WTC11 (cell line): ENCODE data around the gene MAPK11. TPM values are rescaled to one million over a fixed set of nuclear protein-coding genes. Genes with fewer than 3 reads are reported as not detected.
A peak's percentile ranks its signal among the peaks of the same experiment; 100 is the strongest.

Experiments used
- ATAC-seq: fragments of 200-7000 bp; cut with Tn5 transposase; 2 replicates; pipeline ENCODE4 v1.10.0; 2021; ENCODE audit warnings: mild to moderate bottlenecking, moderate library complexity
- CTCF ChIA-PET: fragments of 300-600 bp; sonication (Branson Sonifier 250); formaldehyde crosslinking; loops from one replicate; lab custom pipeline; 2021; ENCODE audit warnings: antibody characterized with exemption; lab: Charles Lee
- POLR2A ChIA-PET: fragments of 350-600 bp; sonication (Branson Sonifier 250); formaldehyde crosslinking; loops from one replicate; lab custom pipeline; 2021; ENCODE audit warnings: antibody characterized with exemption; lab: Charles Lee
- DNase-seq: peaks from one replicate; pipeline ENCODE4 v3.0.0; 2021; ENCODE audit warnings: low spot score
- H3K27ac Mint-ChIP-seq: 2 replicates; pipeline ENCODE4 v1.8.0; 2021; ENCODE audit warnings: mixed read lengths
- H3K27me3 Mint-ChIP-seq: 2 replicates; pipeline ENCODE4 v1.8.0; 2021; ENCODE audit warnings: low read depth, mild to moderate bottlenecking, moderate library complexity, mixed read lengths
- H3K36me3 Mint-ChIP-seq: 2 replicates; pipeline ENCODE4 v1.8.0; 2021; ENCODE audit warnings: mixed read lengths
- H3K4me1 Mint-ChIP-seq: 2 replicates; pipeline ENCODE4 v1.8.0; 2022; ENCODE audit warnings: mixed read lengths
- H3K4me3 Mint-ChIP-seq: 2 replicates; pipeline ENCODE4 v1.8.0; 2021; ENCODE audit warnings: mild to moderate bottlenecking, moderate library complexity, mixed read lengths
- H3K9me3 Mint-ChIP-seq: 2 replicates; pipeline ENCODE4 v1.8.0; 2021; ENCODE audit warnings: mixed read lengths
- JUN ChIP-seq: sonication (generic); formaldehyde crosslinking; IDR thresholded peaks from 2 replicates; pipeline ENCODE4 v1.8.0; 2023; ENCODE audit warnings: mild to moderate bottlenecking, missing genetic modification reagents
- MAX ChIP-seq: sonication (generic); formaldehyde crosslinking; IDR thresholded peaks from 2 replicates; pipeline ENCODE4 v1.8.0; 2022; ENCODE audit warnings: mild to moderate bottlenecking, missing genetic modification reagents
- SP1 ChIP-seq: sonication (generic); formaldehyde crosslinking; conservative IDR thresholded peaks from 2 replicates; pipeline ENCODE4 v1.8.1; 2022; ENCODE audit warnings: missing genetic modification reagents
- USF1 ChIP-seq: sonication (generic); formaldehyde crosslinking; IDR thresholded peaks from 2 replicates; pipeline ENCODE4 v1.8.0; 2022; ENCODE audit warnings: mild to moderate bottlenecking, missing genetic modification reagents
- ZNF138 ChIP-seq: sonication (generic); formaldehyde crosslinking; conservative IDR thresholded peaks from 2 replicates; pipeline ENCODE4 v1.8.1; 2022; ENCODE audit warnings: mild to moderate bottlenecking, moderate library complexity, missing genetic modification reagents
- ZNF263 ChIP-seq: sonication (generic); formaldehyde crosslinking; IDR thresholded peaks from 2 replicates; pipeline ENCODE4 v1.8.1; 2022; ENCODE audit warnings: low read depth, mild to moderate bottlenecking, moderate library complexity, missing genetic modification reagents
- total RNA-seq: library from RNA; stranded (reverse); gene quantifications from 3 replicates; pipeline ENCODE4 v1.2.3, GENCODE V29; 2021
- TF ChIP-seq, protein P1 (sequence below): sonication (generic); formaldehyde crosslinking; IDR thresholded peaks from 2 replicates; pipeline ENCODE4 v1.8.0; 2023; ENCODE audit warnings: mild to moderate bottlenecking, missing genetic modification reagents
- TF ChIP-seq, protein P2 (sequence below): sonication (generic); formaldehyde crosslinking; IDR thresholded peaks from 2 replicates; pipeline ENCODE4 v1.8.0; 2022; ENCODE audit warnings: mild to moderate bottlenecking, missing genetic modification reagents
- TF ChIP-seq, protein P3 (sequence below): sonication (generic); formaldehyde crosslinking; IDR thresholded peaks from 2 replicates; pipeline ENCODE4 v1.8.1; 2023; ENCODE audit warnings: mild to moderate bottlenecking, missing genetic modification reagents, moderate library complexity

MAPK11 gene
- total RNA-seq, 1 experiment from 2014 or later, result 2.3 TPM

GRCh38 chr22:50219800-50220602 is 50.2 kb downstream of the MAPK11 start (continued):
- no peak for TF ChIP-seq JUN (CRISPR knock-in tag)
- no peak for TF ChIP-seq ZNF138
- TF ChIP-seq, protein P1, sequence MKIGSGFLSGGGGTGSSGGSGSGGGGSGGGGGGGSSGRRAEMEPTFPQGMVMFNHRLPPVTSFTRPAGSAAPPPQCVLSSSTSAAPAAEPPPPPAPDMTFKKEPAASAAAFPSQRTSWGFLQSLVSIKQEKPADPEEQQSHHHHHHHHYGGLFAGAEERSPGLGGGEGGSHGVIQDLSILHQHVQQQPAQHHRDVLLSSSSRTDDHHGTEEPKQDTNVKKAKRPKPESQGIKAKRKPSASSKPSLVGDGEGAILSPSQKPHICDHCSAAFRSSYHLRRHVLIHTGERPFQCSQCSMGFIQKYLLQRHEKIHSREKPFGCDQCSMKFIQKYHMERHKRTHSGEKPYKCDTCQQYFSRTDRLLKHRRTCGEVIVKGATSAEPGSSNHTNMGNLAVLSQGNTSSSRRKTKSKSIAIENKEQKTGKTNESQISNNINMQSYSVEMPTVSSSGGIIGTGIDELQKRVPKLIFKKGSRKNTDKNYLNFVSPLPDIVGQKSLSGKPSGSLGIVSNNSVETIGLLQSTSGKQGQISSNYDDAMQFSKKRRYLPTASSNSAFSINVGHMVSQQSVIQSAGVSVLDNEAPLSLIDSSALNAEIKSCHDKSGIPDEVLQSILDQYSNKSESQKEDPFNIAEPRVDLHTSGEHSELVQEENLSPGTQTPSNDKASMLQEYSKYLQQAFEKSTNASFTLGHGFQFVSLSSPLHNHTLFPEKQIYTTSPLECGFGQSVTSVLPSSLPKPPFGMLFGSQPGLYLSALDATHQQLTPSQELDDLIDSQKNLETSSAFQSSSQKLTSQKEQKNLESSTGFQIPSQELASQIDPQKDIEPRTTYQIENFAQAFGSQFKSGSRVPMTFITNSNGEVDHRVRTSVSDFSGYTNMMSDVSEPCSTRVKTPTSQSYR (CRISPR knock-in tag), result no peak

- H3K36me3 Mint-ChIP-seq, result peaks cover 38% of the 10 kb centered on the region
- H3K9me3 Mint-ChIP-seq, result no peaks in the 10 kb centered on the region
- DNase-seq (peak; percentile 64), ATAC-seq (peak; percentile 81)
- POLR2A ChIA-PET, result no interaction called here
- no peaks in the 10 kb centered on the region for H3K27me3 Mint-ChIP-seq
- CTCF ChIA-PET, result interaction anchor here (0.6 to 1.8 kb wide), 5 partner anchors 11 to 147 kb away, joined by 3 to 7 read pairs (median 3); partner anchors contain the start of gene HDAC10
- TF ChIP-seq, protein P2, sequence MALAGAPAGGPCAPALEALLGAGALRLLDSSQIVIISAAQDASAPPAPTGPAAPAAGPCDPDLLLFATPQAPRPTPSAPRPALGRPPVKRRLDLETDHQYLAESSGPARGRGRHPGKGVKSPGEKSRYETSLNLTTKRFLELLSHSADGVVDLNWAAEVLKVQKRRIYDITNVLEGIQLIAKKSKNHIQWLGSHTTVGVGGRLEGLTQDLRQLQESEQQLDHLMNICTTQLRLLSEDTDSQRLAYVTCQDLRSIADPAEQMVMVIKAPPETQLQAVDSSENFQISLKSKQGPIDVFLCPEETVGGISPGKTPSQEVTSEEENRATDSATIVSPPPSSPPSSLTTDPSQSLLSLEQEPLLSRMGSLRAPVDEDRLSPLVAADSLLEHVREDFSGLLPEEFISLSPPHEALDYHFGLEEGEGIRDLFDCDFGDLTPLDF (CRISPR knock-in tag), result peak; percentile 48; the same call in 1 of the 2 replicates
- TF ChIP-seq MAX (CRISPR knock-in tag) (peak; percentile 87), USF1 (peak; percentile 90), ZNF263 (CRISPR knock-in tag) (no peak; the same call in 1 of the 2 replicates), SP1 (peak; percentile 53; the same call in 1 of the 2 replicates)
- TF ChIP-seq, protein P3, sequence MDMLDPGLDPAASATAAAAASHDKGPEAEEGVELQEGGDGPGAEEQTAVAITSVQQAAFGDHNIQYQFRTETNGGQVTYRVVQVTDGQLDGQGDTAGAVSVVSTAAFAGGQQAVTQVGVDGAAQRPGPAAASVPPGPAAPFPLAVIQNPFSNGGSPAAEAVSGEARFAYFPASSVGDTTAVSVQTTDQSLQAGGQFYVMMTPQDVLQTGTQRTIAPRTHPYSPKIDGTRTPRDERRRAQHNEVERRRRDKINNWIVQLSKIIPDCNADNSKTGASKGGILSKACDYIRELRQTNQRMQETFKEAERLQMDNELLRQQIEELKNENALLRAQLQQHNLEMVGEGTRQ, result peak; percentile 86
- TF ChIP-seq, protein P1 (CRISPR knock-in tag), result no peak
- H3K4me3 Mint-ChIP-seq, result no peak overlapping the region
- H3K27ac Mint-ChIP-seq, result no peak overlapping the region
- H3K4me1 Mint-ChIP-seq, result peaks cover 5% of the 10 kb centered on the region; the same call in 1 of the 2 replicates
These were observed 51.0 kb downstream of the MAPK11 start for GRCh38 chr22:50218996-50219727.
